Right renal pelvis (tissue), 4 donors: ENCODE measurements around the gene RNASEH2C. TPM values are rescaled to one million over a fixed set of nuclear protein-coding genes. Genes with fewer than 3 reads are reported as not detected.
"Not testable (repeated sequence)": the region's sequence is repeated elsewhere in the genome, so short reads cannot be mapped to it uniquely, and the experiment has no call there.

Experiments
- DNase-seq, 4 donors: peaks; one replicate each; pipeline ENCODE4 v3.0.0-alpha.2; 2013; ENCODE audit warnings: low read depth in 4 of 4, low spot score in 3 of 4, missing footprints in 1 of 4
- polyA plus RNA-seq, 4 donors: library from polyadenylated mRNA; unstranded; fragments of 120-200 nt; gene quantifications; one replicate each; pipeline ENCODE4 v1.2.1, GENCODE V29; 2013; ENCODE audit not compliant: insufficient read length in 4 of 4

Gene RNASEH2C
- polyA plus RNA-seq, 4 donors: 34.0 to 52.9 (median 40.1) TPM

GRCh38 chr11:65695459-65696241 is 24.9 kb downstream of the RNASEH2C start:
- DNase-seq: peak in 2 of 4 donors; percentile 12 to 18

DNA sequence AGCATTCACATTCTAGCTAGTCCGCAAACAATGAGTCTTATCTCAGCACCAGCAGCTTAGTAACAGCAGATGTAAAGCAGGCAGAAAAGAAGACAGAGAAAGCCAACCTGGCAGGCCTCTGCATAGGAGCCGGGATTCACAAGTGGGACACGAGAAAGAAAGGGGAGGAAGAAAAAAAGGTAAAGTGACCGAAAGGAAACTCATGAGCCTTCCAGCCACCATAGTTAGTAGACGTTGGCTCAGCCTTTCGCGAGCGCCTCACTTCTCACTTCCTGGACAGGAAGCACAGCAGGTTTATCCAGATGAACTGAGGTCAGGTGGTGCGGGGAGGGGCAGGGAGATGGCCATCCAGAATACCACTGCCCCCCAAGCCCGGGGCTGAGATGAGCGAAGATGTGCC is 28.2 kb downstream of the RNASEH2C start:
- no peak for DNase-seq

- not testable (repeated sequence) for DNase-seq
Observed at GRCh38 chr11:65691847-65692246, 28.8 kb downstream of the RNASEH2C start.

DNA sequence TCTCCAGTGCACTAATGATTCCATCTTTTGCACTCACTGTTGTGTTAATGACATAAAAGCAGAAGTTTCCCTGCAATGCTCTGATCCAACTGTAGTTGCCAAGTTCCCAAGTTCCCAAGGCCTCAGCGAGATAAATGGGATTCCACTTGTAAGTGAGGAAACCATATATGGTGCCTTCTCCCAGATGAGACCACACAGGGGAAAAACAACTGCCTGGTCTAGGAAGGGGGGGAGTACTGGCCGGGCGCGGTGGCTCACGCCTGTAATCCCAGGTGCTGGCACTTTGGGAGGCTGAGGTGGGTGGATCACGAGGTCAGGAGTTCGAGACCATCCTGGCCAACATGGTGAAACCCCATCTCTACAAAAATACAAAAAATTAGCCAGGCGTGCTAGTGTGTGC is 34.6 kb downstream of the RNASEH2C start:
- DNase-seq: no peak

- DNase-seq: not testable (repeated sequence)
Observed at GRCh38 chr11:65683480-65683879, 37.1 kb downstream of the RNASEH2C start.

- no peak for DNase-seq
Observed at GRCh38 chr11:65680192-65680743, 40.3 kb downstream of the RNASEH2C start.

GRCh38 chr11:65672982-65673381 is 47.6 kb downstream of the RNASEH2C start:
- no peak for DNase-seq

DNA sequence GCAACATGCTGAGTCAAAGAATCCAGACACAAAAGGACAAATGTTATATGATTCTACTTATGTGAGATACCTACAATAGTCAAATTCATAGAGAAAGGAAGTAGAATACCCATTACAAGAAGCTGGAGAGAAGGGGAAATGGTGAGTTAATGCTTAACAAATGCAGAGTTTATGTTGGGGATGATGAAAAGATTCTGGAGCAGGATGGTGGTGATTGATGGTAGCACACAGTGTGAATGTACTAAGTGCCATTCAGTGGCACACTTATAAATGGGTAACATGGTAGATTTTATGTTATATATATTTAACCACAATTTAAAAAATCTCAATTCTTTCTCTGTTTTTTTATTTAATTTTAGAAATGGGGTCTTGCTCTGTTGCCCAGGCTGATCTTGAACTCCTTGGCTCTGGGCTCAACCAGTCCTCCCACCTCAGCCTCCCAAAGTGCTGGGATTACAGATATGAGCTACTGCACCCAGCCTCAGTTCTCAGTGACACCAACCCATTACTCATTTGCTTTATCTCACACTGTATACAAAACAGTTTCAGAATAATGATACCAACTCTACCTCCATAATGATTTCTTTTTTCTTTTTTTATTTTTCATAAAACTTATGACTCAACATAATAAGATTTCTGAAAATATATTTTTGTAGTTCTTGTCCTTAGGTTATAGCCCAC is 48.3 kb downstream of the RNASEH2C start:
- no peak for DNase-seq

Other genes starting within 250 kb of the RNASEH2C start
- gene MALAT1, start 221.8 kb downstream of the RNASEH2C start, polyA plus RNA-seq: 100 to 1,000 TPM; 386 to 707 (median 624) TPM
- 10 to 100 TPM; 59.9 to 79.9 (median 65.2) TPM for gene SCYL1, start 195.7 kb downstream of the RNASEH2C start, polyA plus RNA-seq
- gene LTBP3, start 162.4 kb downstream of the RNASEH2C start, polyA plus RNA-seq: 100 to 1,000 TPM in 3 of 4 donors, 10 to 100 TPM in 1; 96.6 to 137 (median 122) TPM
- 10 to 100 TPM; 53.3 to 69.1 (median 55.6) TPM for gene ZNRD2, start 150.3 kb downstream of the RNASEH2C start, polyA plus RNA-seq
- gene FAM89B, start 148.3 kb downstream of the RNASEH2C start, polyA plus RNA-seq: 10 to 100 TPM; 20.6 to 31.9 (median 25.2) TPM
- 10 to 100 TPM; 11.5 to 14.2 (median 12.8) TPM for gene EHBP1L1, start 144.7 kb downstream of the RNASEH2C start, polyA plus RNA-seq
- under 1 TPM in 3 of 4 donors, not detected in 1; 0.12 to 0.61 (median 0.26) TPM for gene KCNK7, start 125.0 kb downstream of the RNASEH2C start, polyA plus RNA-seq
- gene MAP3K11, start 106.6 kb downstream of the RNASEH2C start, polyA plus RNA-seq: 10 to 100 TPM; 38.0 to 51.8 (median 41.0) TPM
- gene PCNX3, start 105.0 kb downstream of the RNASEH2C start, polyA plus RNA-seq: 10 to 100 TPM; 24.5 to 38.7 (median 26.3) TPM
- 10 to 100 TPM; 26.9 to 40.3 (median 30.2) TPM for gene SIPA1, start 82.7 kb downstream of the RNASEH2C start, polyA plus RNA-seq
- 10 to 100 TPM; 50.3 to 59.1 (median 54.5) TPM for gene RELA, start 57.9 kb downstream of the RNASEH2C start, polyA plus RNA-seq
- 10 to 100 TPM; 68.9 to 74.1 (median 71.6) TPM for gene KAT5, start 8.5 kb downstream of the RNASEH2C start, polyA plus RNA-seq
- 1 to 10 TPM; 6.0 to 9.5 (median 6.4) TPM for gene AP5B1, start 60.2 kb upstream of the RNASEH2C start, polyA plus RNA-seq
- 10 to 100 TPM; 11.1 to 13.7 (median 12.2) TPM for gene OVOL1, start 66.3 kb upstream of the RNASEH2C start, polyA plus RNA-seq
- gene SNX32, start 113.2 kb upstream of the RNASEH2C start, polyA plus RNA-seq: 1 to 10 TPM; 1.4 to 3.5 (median 2.6) TPM
- 100 to 1,000 TPM; 733 to 795 (median 777) TPM for gene CFL1, start 137.4 kb upstream of the RNASEH2C start, polyA plus RNA-seq
- 10 to 100 TPM; 46.6 to 56.8 (median 49.3) TPM for gene MUS81, start 139.6 kb upstream of the RNASEH2C start, polyA plus RNA-seq
- gene EFEMP2, start 152.0 kb upstream of the RNASEH2C start, polyA plus RNA-seq: 100 to 1,000 TPM in 2 of 4 donors, 10 to 100 TPM in 2; 94.9 to 134 (median 107) TPM
- gene CTSW, start 159.0 kb upstream of the RNASEH2C start, polyA plus RNA-seq: 1 to 10 TPM in 2 of 4 donors, under 1 TPM in 2; 0.65 to 1.8 (median 0.92) TPM
- 100 to 1,000 TPM in 2 of 4 donors, 10 to 100 TPM in 2; 90.9 to 107 (median 100) TPM for gene FIBP, start 167.7 kb upstream of the RNASEH2C start, polyA plus RNA-seq
- 10 to 100 TPM in 1 of 4 donors, 1 to 10 TPM in 3; 7.9 to 16.9 (median 8.9) TPM for gene CCDC85B, start 169.9 kb upstream of the RNASEH2C start, polyA plus RNA-seq
- gene FOSL1, start 179.6 kb upstream of the RNASEH2C start, polyA plus RNA-seq: under 1 TPM; 0.17 to 0.28 (median 0.21) TPM
- gene C11orf68, start 198.3 kb upstream of the RNASEH2C start, polyA plus RNA-seq: 10 to 100 TPM; 37.3 to 46.8 (median 42.2) TPM
- 100 to 1,000 TPM in 1 of 4 donors, 10 to 100 TPM in 3; 70.0 to 113 (median 76.4) TPM for gene DRAP1, start 198.6 kb upstream of the RNASEH2C start, polyA plus RNA-seq
- gene TSGA10IP, start 224.7 kb upstream of the RNASEH2C start, polyA plus RNA-seq: under 1 TPM in 3 of 4 donors, not detected in 1; 0.14 to 0.30 (median 0.18) TPM
- gene SART1, start 240.9 kb upstream of the RNASEH2C start, polyA plus RNA-seq: 10 to 100 TPM; 45.9 to 57.4 (median 50.3) TPM